MG63 (cell line): Measurements from ENCODE around the gene CFHR1. TPM values are rescaled to one million over a fixed set of nuclear protein-coding genes. Genes with fewer than 3 reads are reported as not detected.
"Not testable (repeated sequence)": the region's sequence is repeated elsewhere in the genome, so short reads cannot be mapped to it uniquely, and the experiment has no call there.

Source experiments
- DNase-seq: peaks from one replicate; pipeline ENCODE4 v3.0.0-alpha.2; 2020
- H3K27me3 ChIP-seq: fragments of 250-450 bp; sonication (Bioruptor Pico); 2 replicates; pipeline ENCODE4 v1.5.1; 2020; ENCODE audit warnings: mild to moderate bottlenecking, moderate library complexity
- H3K36me3 ChIP-seq: fragments of 250-450 bp; sonication (Bioruptor Pico); 2 replicates; pipeline ENCODE4 v1.5.1; 2020; ENCODE audit warnings: mild to moderate bottlenecking, moderate library complexity
- H3K4me3 ChIP-seq: fragments of 250-450 bp; sonication (Bioruptor Pico); 2 replicates; pipeline ENCODE4 v1.5.1; 2020; ENCODE audit warnings: mild to moderate bottlenecking, moderate library complexity
- H3K9me3 ChIP-seq: fragments of 250-450 bp; sonication (Bioruptor Pico); 2 replicates; pipeline ENCODE4 v1.5.1; 2020; ENCODE audit warnings: mild to moderate bottlenecking, moderate library complexity
- total RNA-seq: library from RNA; depleted of rRNA; stranded (reverse); fragments of >200 nt; shearing (Covaris generic); gene quantifications from 2 replicates; pipeline ENCODE4 v1.2.3, GENCODE V29; 2014; ENCODE audit warnings: low replicate concordance; rRNA removed

Gene CFHR1
- total RNA-seq: not detected in 2 replicates

DNA sequence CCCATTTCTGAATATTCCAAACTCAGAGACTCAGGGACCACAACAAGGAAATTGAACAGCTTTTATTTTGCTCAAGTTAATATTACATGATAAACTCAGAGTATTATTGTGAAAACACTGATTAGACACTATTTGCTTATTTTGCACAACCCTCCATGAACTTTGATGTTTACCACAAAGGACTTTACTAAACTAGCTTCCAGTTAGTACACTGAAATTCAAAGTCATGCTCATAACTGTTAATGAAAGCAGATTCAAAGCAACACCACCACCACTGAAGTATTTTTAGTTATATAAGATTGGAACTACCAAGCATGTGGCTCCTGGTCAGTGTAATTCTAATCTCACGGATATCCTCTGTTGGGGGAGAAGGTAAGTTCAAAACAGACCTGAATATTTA is at the start of gene CFHR1:
TSS of gene CFHR1 (plus strand) at position 201 of the 400 bp plus-strand sequence. CDS start at position 315, 114 bp downstream.
- not testable (repeated sequence) for DNase-seq, H3K4me3 ChIP-seq, H3K27me3 ChIP-seq, H3K36me3 ChIP-seq, H3K9me3 ChIP-seq

GRCh38 chr1:196769823-196770222 is 49.7 kb upstream of the CFHR1 start:
- not testable (repeated sequence) for DNase-seq, H3K4me3 ChIP-seq, H3K27me3 ChIP-seq

GRCh38 chr1:196773713-196774112 is 45.8 kb upstream of the CFHR1 start:
- DNase-seq: no peak
- no peaks in the 10 kb centered on the region for H3K9me3 ChIP-seq
- no peak overlapping the region for H3K4me3 ChIP-seq
- H3K27me3 ChIP-seq: no peaks in the 10 kb centered on the region
- H3K36me3 ChIP-seq: no peaks in the 10 kb centered on the region

More at GRCh38 chr1:196769823-196770222, 49.7 kb upstream of the CFHR1 start:
- not testable (repeated sequence) for H3K9me3 ChIP-seq, H3K36me3 ChIP-seq

GRCh38 chr1:196774175-196774574 is 45.4 kb upstream of the CFHR1 start:
- DNase-seq: no peak
- Histone ChIP-seq H3K9me3 (no peaks in the 10 kb centered on the region), H3K4me3 (no peak overlapping the region), H3K36me3 (no peaks in the 10 kb centered on the region), H3K27me3 (no peaks in the 10 kb centered on the region)

GRCh38 chr1:196774603-196775002 is 44.9 kb upstream of the CFHR1 start, which contains the start of gene CFHR3:
Gene CFHR3 (plus strand): TSS chr1:196774840. CDS start chr1:196774887, 47 bp downstream.
- DNase-seq: no peak
- Histone ChIP-seq H3K36me3 (no peaks in the 10 kb centered on the region), H3K4me3 (no peak within 1 kb of the TSS), H3K9me3 (no peaks in the 10 kb centered on the region), H3K27me3 (no peaks in the 10 kb centered on the region)

GRCh38 chr1:196777603-196778002 is 41.9 kb upstream of the CFHR1 start:
- Histone ChIP-seq H3K27me3 (no peaks in the 10 kb centered on the region), H3K4me3 (no peak overlapping the region), H3K36me3 (no peaks in the 10 kb centered on the region), H3K9me3 (no peaks in the 10 kb centered on the region)
- DNase-seq: no peak

- Histone ChIP-seq H3K36me3 (no peaks in the 10 kb centered on the region), H3K27me3 (no peaks in the 10 kb centered on the region), H3K9me3 (no peaks in the 10 kb centered on the region), H3K4me3 (no peak overlapping the region)
- no peak for DNase-seq
These were observed 40.4 kb upstream of the CFHR1 start for GRCh38 chr1:196779093-196779492.

DNA sequence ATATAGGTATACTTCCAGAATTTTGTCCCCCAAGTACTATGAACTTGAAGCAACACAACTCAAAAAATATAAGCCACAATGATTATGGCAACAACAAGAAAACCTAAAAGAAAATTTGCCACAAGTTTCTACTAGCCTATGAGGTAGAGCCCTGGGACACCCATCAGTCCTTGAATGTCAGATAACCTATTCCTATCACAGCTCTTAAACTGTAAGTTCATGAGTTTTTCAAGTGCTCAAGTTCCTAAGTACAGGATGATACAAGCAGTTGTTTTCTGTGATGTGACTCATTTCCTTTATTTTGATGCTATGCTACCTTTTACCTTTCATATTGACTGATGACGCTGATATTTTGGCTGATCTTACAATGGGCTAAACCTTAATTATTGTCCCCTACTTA is 28.3 kb upstream of the CFHR1 start:
- H3K4me3 ChIP-seq, DNase-seq, H3K27me3 ChIP-seq, H3K9me3 ChIP-seq, H3K36me3 ChIP-seq: not testable (repeated sequence)

DNA sequence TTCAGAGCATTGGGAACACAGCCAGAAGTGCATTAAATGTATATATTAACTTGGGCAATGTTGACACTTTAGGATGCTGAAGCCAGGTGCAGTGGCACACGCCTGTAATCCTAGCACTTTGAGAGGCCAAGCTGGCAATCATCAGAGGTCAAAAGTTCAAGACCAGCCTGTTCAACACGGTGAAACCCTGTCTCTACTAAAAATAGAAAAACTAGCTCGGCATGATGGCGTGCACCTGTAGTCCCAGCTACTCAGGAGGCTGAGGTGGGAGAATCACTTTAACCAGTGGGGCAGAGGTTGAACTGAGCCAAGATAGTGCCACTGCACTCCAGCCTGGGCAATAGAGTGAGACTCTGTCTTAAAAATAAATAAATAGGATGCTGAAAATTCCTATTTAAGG is 25.4 kb upstream of the CFHR1 start:
- H3K4me3 ChIP-seq, H3K36me3 ChIP-seq, DNase-seq, H3K9me3 ChIP-seq, H3K27me3 ChIP-seq: not testable (repeated sequence)

DNA sequence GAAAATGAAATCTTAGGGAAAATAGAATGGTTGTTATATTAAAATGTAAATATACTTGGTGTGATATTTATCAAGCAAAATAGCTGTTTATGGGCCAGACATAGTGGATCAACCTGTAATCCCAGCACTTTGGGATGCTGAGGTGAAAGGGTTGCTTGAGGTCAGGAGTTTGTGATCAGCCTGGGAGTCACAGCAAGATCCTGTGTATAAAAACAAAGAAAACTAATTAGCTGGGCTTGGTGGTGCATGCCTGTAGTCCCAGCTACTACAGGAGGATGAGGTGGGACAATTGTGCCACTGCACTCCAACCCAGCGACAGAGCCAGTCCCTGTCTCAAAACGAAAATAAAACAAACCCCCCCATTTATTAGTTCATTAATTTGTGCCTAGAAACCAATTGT is 21.6 kb upstream of the CFHR1 start:
- no peak for DNase-seq
- Histone ChIP-seq H3K4me3 (no peak overlapping the region), H3K36me3 (no peaks in the 10 kb centered on the region), H3K27me3 (no peaks in the 10 kb centered on the region), H3K9me3 (no peaks in the 10 kb centered on the region)

- DNase-seq, H3K36me3 ChIP-seq, H3K4me3 ChIP-seq, H3K27me3 ChIP-seq, H3K9me3 ChIP-seq: not testable (repeated sequence)
These were observed 17.6 kb upstream of the CFHR1 start for GRCh38 chr1:196801920-196802319.

DNA sequence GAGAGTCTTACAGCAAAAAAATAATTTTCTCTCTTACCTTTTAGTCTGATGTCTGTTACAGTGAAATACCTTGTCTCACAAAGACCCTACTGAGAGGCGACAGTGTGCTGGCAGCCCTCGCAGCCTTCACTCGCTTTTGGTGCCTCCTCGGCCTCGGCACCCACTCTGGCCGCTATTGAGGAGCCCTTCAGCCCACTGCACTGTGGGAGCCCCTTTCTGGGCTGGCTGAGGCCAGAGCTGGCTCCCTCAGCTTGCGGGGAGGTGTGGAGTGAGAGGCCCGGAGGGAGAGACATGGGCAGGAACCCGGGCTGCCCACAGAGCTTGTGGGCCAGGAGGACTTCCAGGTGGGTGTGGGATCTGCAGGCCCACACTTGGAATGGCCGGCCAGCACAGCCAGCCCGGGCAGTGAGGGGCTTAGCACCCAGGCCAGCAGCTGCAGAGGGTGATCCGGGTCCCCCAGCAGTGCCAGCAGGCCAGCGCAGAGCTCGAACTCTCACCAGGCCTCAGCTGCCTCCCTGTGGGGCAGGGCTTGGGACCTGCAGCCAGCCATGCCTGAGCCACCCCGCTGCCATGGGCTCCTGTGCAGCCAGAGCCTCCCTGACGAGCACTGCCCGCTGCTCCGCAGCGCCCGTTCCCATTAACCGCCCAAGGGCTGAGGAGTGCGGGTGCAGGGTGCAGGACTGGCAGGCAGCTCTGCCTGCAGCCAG is 10.8 kb upstream of the CFHR1 start:
- no peaks in the 10 kb centered on the region for H3K27me3 ChIP-seq
- H3K4me3 ChIP-seq: no peak overlapping the region
- H3K36me3 ChIP-seq: no peaks in the 10 kb centered on the region
- H3K9me3 ChIP-seq: no peaks in the 10 kb centered on the region
- DNase-seq: no peak

DNA sequence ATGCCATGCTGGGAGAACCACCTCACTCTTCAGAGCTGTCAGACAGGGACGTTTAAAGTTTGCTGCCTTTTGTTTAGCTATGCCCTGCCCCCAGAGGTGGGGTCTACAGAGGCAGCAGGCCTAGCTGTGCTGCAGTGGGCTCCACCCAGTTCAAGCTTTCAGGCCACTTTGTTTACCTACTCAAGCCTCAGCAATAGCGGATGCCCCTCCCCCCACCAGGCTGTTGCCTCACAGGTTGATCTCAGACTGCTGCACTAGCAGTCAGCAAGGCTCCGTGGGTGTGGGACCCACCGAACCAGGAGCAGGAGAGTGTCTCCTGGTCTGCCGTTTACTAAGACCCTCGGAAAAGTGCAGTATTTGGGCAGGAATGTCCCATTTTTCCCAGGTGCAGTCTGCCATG is 2.1 kb upstream of the CFHR1 start:
- not testable (repeated sequence) for H3K9me3 ChIP-seq, H3K36me3 ChIP-seq, H3K27me3 ChIP-seq, DNase-seq, H3K4me3 ChIP-seq

GRCh38 chr1:196827860-196828259 is 8.3 kb downstream of the CFHR1 start:
- DNase-seq, H3K9me3 ChIP-seq, H3K36me3 ChIP-seq, H3K27me3 ChIP-seq, H3K4me3 ChIP-seq: not testable (repeated sequence)

- not testable (repeated sequence) for H3K4me3 ChIP-seq, DNase-seq, H3K36me3 ChIP-seq, H3K27me3 ChIP-seq, H3K9me3 ChIP-seq
These were observed 30.3 kb downstream of the CFHR1 start for GRCh38 chr1:196849613-196850492.

- Histone ChIP-seq H3K36me3 (no peaks in the 10 kb centered on the region), H3K27me3 (no peaks in the 10 kb centered on the region), H3K4me3 (no peak overlapping the region), H3K9me3 (no peaks in the 10 kb centered on the region)
- DNase-seq: no peak
These were observed 36.5 kb downstream of the CFHR1 start for GRCh38 chr1:196856053-196856452.

- Histone ChIP-seq H3K4me3 (no peak overlapping the region), H3K9me3 (no peaks in the 10 kb centered on the region), H3K36me3 (no peaks in the 10 kb centered on the region), H3K27me3 (no peaks in the 10 kb centered on the region)
- no peak for DNase-seq
These were observed 37.7 kb downstream of the CFHR1 start for GRCh38 chr1:196857188-196857587.

DNA sequence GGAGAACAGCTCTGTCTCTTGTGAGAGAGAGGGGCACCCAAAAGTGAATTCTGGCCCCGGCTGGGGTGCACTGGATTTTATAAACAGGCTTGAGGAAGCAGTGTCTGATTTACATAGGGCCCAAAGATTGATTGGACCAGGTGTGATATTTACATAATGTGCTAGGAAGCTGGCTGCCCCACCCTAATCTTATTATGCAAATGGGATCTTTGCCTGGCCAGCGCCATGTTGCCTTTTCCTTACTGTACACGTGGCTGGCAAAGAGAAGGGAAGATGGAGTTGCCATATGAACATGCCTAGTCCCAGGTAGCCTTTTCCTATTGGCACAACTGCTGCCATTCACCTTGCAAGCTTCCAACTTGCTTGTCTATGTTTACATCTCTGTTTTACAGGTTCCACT is 39.3 kb downstream of the CFHR1 start:
- no peaks in the 10 kb centered on the region for H3K9me3 ChIP-seq
- DNase-seq: no peak
- H3K36me3 ChIP-seq: no peaks in the 10 kb centered on the region

More for the DNA sequence above, 39.3 kb downstream of the CFHR1 start:
- no peaks in the 10 kb centered on the region for H3K27me3 ChIP-seq
- H3K4me3 ChIP-seq: no peak overlapping the region
